Right lobe of liver (tissue), 4 donors: ENCODE measurements around the gene NAGS.

Experiments
- POLR2A ChIP-seq: fragments of 450-650 bp; IDR thresholded peaks from one replicate; pipeline ENCODE4 v1.6.1; 2017; ENCODE audit warnings: antibody characterized with exemption, mild to moderate bottlenecking
- TF ChIP-seq, protein P1 (sequence below), 4 donors: fragments of 200-600 bp in 3 of 4; fragments of 450-650 bp in 1 of 4; IDR thresholded peaks; one replicate each; pipeline versions ENCODE4 v1.5.1 to v1.8.0; 2016 to 2022; ENCODE audit warnings: antibody characterized with exemption in 4 of 4, mild to moderate bottlenecking in 2 of 4
- donor health status: DM: no; HTN: no; CAD: no.
- donor health status: DM: no; HTN: no; CAD: no.
- donor health status: DM: no; HTN: yes; CAD: no.

- TF ChIP-seq, protein P1, sequence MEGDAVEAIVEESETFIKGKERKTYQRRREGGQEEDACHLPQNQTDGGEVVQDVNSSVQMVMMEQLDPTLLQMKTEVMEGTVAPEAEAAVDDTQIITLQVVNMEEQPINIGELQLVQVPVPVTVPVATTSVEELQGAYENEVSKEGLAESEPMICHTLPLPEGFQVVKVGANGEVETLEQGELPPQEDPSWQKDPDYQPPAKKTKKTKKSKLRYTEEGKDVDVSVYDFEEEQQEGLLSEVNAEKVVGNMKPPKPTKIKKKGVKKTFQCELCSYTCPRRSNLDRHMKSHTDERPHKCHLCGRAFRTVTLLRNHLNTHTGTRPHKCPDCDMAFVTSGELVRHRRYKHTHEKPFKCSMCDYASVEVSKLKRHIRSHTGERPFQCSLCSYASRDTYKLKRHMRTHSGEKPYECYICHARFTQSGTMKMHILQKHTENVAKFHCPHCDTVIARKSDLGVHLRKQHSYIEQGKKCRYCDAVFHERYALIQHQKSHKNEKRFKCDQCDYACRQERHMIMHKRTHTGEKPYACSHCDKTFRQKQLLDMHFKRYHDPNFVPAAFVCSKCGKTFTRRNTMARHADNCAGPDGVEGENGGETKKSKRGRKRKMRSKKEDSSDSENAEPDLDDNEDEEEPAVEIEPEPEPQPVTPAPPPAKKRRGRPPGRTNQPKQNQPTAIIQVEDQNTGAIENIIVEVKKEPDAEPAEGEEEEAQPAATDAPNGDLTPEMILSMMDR (IDR thresholded peaks at IDR 0.05) = no peak
- TF ChIP-seq POLR2A = peak; percentile 59
Observed at GRCh38 chr17:44014437-44015172, 10.2 kb downstream of the NAGS start, which contains the start of gene TMEM101.
